Germinal center (tissue), 1 donor: Measurements from ENCODE around the gene PAOX.
A peak's percentile ranks its signal among the peaks of the same experiment; 100 is the strongest.
"Not testable (repeated sequence)": the region's sequence is repeated elsewhere in the genome, so short reads cannot be mapped to it uniquely, and the experiment has no call there.

Source experiments
- DNase-seq: peaks from one replicate; pipeline ENCODE4 v3.0.0; 2012; ENCODE audit warnings: mixed read lengths, low spot score

The PAOX gene

DNA sequence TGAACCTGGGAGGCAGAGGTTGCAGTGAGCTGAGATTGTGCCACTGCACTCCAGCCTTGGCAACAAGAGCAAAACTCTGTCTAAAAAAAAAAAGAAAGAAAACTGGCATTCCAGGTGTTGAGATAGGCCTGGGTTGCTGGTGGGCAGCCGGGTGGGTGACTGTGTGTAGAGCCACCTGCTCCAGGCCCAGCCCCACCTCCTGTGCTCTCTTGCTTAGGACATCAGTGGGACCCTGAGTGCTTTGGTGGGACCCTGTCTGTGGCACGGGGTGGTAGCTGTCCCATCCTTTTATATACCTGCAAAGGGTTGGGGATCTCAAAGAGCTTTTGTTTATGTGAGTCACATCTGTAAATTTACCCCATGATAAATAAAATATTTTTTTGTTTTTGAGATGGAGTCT lies 6.2 kb downstream of the PAOX start:
- DNase-seq = no peak

DNA sequence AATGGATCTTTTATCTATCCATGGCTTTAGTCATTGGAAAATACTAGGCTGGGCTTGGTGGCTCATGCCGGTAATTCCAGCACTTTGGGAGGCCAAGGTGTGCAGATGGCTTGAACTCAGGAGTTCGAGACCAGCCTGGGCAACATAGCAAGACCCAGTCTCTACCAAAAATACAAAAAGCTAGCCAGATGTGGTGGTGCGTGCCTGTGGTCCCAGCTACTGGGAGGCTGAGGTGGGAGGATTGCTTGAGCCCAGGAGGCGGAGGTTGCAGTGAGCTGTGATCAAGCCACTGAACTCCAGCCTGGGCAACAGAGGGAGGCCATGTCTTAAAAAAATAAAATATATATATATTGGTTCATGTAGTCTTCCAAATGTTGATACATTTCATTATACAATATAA lies 7.9 kb downstream of the PAOX start:
- DNase-seq = not testable (repeated sequence)

DNA sequence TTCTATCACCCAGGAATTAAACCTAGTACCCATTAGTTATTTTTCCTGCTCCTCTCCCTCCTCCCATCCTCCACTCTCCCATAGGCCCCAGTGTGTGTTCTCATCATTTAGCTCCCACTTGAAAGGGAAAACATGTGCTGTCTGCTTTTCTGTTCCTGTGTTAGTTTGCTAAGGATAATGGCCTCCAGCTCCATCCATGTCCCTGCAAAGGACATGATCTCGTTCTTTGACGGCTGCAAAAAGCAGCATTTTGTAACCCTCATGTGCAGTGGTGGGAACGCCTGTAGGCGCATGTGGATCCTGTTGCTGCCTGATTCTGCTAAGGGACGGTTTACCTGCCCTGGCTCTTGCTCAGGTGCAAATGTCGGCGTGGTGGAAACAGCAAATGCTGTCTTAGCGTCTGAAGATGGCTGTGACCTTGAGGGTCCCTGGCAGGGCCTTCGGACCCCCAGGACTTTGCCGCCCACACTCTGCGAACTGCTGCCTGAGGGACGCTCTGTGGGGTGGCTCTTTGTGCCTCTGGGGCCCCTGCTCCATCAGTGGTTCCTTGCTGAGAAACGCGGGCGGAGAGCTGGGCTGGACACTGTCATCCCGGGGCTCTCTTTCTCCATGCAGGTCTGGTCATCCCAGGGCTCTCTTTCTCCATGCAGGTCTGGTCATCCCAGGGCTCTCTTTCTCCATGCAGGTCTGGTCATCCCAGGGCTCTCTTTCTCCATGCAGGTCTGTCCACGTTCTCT lies 9.3 kb downstream of the PAOX start:
- no peak for DNase-seq

DNA sequence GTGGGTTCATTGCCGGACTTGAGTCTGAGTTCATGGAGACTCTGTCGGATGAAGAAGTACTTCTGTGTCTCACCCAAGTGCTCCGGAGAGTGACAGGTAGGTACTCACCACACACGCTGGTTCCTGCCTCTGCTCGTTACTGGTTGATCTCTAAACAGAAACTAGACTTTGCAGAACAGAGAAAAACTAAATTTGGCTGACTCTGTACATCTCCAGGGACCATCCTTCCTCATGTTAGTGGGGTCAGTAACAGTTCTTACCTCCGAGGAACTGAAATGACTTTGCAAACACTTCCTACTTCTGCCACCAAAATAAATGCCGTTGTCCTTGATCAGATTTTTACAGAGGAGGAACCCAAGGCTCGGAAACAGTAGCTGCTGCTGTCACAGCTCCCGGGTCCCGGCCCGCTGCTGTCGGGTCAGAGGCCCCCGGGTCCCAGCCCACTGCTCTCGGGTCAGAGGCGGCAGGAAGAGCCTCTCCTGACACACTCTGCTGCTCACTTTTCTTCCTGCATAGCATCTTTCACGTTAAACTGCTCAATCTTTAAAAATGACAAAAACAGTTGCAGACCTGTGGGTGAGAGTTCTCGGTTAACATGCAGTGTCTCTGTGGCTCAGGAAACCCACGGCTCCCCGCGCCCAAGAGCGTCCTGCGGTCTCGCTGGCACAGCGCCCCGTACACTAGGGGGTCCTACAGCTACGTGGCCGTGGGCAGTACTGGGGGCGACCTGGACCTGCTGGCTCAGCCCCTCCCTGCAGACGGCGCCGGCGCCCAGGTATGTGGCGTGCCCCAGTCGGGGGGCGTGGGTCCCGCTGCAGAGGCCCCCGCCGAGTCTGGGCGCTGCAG lies 10.1 kb downstream of the PAOX start:
- DNase-seq = peak; percentile 85

DNA sequence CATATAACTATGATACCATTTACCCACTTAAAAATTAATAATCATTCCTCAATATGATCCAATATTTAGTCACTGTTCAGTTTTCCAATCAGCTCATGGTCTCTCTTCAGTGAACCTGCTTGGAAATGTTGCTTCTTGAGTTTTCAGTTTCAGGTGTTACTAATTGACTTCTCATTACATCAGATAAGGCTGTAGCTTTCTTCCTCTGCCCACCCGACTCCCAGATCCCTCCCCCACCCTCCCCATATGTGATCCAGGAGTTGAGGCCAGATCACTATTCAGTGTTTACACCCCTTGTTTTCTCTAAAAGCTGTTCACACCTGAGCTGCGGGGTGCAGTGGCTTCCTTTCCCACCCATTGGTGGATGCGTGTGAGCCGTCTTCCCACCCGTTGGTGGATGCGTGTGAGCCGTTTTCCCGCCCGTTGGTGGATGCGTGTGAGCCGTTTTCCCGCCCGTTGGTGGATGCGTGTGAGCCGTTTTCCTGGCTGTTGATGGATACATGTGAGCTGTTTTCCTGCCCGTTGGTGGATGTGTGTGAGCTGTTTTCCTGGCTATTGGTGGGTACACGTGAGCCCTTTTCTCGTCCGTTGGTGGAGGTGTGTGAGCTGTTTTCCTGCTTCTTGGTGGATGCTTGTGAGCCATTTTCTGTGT lies 11.7 kb downstream of the PAOX start:
- DNase-seq = peak; percentile 11

DNA sequence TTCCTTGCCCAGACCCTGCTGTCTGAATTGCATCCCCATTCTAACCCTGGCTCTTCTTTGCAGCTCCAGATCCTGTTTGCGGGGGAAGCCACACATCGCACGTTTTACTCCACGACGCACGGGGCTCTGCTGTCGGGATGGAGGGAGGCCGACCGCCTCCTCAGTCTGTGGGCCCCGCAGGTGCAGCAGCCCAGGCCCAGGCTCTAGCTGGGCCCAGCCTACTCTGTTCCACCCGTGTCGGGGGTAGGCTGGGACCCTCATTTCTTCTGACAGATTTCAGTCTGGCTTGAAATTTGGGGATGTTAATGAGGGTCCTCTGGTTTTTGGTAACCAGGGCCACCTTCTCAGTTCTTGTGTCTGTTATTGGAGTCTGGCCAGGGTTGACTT lies 12.2 kb downstream of the PAOX start:
- no peak for DNase-seq

DNA sequence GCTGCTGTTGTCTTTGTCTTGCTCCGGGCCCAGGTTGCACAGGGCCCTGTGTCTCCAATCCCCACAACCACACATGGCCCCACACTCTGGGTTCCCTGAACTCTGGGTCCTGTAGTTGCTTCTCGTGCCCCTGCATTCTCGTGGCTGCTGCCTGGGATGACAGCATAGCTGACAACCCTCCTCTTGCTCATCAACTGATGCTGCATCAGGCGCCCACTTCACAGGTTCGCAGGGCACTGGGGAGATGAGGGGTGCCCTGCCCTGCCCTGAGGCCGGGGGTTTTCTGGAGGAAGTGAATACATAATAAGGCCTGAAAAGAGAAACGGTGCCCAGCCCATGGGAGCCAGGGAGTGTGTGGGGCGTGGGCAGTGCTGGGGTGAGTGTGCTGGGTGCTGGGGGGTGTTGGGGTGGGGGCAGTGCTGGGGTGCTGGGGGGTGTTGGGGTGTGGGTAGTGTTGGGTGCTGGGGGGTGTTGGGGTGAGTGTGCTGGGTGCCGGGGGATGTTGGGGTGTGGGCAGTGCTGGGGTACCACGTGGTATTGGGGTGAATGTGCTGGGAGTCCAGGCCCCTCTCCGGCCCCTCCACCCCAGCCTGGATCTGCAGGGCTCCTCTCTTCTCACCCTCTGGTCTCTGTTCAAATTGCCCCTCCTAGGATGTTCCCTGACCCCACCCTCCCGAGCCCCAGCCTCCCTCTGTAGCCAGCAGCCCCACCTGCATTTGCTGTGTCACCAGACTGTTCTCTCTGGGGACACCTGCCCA lies 12.9 kb downstream of the PAOX start:
- DNase-seq = peak; percentile 35

DNA sequence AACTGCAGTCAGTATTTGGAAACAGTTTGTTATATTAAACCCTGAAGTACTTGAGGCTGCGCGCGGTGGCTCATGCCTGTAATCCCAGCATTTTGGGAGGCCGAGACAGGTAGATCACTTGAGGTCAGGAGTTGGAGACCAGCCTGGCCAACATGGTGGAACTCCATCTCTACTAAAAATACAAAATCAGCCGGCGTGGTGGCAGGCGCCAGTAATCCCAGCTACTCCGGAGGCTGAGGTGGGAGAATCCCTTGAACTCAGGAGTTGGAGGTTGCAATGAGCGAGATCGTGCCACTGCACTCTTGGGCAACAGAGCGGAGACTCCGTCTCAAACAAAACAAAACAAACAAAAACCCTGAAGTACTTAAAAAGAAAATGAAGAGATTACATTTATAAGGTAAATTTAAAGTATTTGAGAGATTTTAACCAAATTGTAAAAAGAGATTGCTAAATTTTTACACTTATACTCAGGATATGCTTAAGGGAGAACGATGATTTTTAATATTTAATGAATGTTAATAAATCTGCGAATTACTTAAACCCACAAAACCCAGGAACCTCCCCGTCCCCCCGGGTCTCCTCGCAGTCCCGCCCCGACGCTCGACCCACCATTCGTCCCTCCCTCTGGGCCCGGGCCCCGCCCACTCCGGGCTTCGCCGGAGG lies 14.5 kb downstream of the PAOX start:
- DNase-seq = no peak

DNA sequence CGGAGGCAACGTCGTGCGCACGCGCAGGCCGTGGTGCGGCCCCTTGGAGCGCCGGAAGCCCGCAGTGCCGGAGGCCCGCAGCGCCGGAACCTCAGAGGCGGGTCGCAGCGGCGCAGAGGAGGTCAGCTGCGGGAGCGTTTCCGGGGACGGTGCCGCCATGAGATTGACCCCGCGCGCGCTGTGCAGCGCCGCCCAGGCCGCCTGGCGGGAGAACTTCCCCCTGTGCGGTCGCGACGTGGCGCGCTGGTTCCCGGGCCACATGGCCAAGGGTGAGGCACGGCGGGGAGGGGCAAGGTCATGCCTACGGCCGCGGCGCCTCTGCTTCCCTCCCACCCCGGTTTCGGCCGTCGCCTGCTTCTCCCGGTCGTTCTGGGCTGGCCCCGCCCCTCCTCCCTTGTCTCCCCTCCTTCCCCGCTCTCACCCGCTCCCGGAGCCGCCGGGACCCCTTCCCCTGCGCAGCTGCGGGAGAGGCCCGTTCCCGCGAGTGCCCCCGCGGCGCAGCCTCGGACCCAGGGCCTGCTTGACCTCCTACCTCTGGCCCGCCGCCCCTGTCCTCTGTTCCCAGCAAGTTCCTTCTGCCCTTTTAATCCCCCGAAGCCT lies 15.1 kb downstream of the PAOX start, which contains the start of gene MTG1:
TSS of gene MTG1 (plus strand) at position 94 of the 600 bp plus-strand sequence. CDS start at position 158, 64 bp downstream.
- DNase-seq = peak; percentile 96

DNA sequence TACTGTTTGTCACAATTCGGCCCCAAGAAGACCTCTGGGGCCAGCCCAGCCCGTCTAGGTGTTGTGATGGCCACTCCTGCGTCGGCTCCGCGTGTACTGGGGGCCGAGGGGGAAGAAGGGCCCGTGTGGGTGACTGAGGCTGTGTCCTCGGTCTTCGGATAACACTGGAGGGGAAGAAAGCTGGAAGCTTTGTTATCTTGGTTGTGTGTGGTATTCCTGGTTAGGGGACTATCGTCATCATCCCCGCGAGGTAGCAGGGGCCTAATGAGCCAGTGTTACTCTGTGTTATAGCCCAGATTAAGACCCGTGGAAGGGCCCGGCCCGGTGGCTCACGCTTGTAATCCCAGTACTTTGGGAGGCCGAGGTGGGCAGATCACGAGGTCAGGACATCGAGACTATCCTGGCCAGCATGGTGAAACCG lies 15.7 kb downstream of the PAOX start:
- no peak for DNase-seq

DNA sequence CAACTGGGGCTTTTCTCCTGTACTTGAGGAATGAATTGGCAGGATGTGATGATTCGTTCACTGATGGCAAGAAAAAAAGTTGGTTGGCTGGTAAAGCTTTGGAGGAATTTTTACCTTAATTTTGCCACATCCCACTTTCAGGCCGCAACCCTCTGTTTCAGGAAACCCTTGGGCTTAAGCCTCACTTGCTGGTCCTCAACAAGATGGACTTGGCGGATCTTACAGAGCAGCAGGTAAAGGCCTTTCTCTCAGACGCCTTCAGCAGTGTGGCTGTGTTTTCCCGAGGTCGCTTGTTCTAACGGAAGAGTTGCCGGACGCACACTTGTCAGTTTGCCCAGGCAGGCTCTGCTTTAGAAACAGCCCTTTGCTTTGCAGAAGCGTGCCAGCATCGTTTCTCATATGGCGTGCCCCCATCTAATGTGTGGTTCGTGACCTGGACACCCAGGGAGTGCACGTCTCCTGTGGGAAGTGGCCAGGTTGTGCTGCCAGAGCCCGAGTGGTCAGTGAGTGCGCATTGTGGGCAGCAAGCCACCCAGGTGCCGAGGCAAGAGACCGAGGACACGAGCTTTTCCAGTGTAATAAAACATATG lies 17.1 kb downstream of the PAOX start:
- DNase-seq = no peak

DNA sequence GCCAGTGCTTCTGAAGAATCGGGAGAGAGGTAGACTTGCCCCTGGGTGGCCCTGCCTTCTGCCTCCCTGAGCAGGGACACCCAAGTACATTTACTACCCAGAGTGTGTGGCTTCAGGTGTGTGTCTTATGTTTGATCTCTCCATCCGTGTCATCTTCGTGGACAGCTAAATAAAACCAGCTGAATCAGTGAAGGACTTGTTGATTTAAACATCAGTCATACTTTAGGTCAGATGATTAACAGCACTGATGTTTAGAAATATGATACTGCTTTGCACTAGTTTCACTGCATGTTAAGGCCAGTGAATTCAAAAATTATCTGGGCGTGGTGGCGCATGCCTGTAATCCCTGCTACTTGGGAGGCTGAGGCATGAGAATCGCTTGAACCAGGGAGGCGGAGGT lies 18.9 kb downstream of the PAOX start:
- no peak for DNase-seq

DNA sequence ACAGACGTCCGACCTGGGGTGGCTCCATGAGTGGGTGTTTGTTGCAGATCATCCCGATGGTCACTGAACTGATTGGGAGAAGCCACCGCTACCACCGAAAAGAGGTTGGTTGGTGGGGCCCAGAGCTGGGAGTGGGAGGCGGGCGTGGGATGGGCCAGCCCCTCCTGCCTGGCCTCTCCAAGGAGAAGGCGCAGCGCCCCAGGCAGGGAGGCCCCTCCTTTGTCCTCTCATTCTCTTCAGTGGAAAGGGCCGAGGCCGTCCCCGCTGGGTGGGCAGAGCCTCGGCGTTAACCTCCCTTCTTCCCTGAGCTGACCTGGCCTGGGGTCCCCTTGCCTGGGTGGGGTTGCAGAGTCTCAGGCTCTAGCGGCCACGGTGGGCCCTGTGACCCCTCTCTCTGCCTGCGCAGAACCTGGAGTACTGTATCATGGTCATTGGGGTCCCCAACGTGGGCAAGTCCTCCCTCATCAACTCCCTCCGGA lies 20.1 kb downstream of the PAOX start:
- no peak for DNase-seq

DNA sequence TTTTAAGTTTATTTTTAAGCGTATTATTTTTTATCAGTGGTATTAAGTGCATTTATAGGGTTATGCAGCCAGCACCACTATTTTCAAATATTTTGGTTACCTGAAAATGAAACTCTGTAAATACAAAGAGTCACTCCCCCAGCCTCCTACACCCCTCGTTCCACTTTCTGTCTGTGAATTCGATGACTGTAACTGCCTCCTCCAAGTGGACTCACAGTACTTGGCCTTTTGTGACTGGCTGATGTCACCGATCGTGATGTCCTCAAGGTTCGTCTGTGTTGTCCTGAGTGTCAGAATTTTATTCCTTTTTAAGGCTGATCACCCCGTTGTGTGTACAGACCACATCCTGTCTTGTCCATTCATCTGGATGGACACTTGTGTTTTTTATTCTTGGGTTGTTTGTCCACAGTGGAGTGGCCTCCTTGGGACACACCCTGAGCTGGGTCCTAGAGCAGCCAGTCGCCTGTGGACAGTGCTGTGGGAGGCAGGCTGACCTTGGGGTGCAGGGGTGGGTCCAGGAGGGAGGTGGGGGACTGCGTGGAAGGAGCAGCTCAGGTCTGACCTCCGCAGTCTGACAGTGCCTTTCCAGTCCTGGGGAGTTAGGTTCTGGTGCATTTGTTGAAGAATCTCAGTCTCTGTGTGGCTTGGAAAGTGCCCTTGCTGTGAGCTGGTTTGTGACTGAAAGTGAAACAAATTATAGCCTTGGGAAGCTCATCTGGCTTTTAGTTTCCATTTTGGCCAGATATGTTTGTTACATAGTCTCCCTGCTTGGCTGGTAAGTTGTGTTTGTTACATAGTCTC lies 21.8 kb downstream of the PAOX start:
- DNase-seq = no peak

DNA sequence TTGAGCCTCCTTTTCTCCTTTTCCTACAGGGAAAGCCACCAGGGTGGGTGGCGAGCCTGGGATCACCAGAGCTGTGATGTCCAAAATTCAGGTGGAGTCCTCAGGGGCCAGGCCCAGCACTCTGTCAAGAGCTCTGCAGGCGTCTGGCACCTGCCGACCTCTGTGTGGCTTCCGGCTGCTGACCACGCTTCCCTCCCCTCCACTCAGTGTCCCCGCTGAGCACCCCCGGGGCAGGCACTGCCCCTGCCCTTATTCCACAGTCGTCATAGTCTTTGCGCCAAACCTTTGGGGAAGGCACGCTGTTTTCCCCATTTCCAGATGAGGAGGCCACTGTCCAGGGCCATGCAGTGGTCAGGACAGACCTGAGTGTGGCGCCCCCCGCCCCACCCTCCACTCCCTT lies 22.4 kb downstream of the PAOX start:
- DNase-seq = no peak

DNA sequence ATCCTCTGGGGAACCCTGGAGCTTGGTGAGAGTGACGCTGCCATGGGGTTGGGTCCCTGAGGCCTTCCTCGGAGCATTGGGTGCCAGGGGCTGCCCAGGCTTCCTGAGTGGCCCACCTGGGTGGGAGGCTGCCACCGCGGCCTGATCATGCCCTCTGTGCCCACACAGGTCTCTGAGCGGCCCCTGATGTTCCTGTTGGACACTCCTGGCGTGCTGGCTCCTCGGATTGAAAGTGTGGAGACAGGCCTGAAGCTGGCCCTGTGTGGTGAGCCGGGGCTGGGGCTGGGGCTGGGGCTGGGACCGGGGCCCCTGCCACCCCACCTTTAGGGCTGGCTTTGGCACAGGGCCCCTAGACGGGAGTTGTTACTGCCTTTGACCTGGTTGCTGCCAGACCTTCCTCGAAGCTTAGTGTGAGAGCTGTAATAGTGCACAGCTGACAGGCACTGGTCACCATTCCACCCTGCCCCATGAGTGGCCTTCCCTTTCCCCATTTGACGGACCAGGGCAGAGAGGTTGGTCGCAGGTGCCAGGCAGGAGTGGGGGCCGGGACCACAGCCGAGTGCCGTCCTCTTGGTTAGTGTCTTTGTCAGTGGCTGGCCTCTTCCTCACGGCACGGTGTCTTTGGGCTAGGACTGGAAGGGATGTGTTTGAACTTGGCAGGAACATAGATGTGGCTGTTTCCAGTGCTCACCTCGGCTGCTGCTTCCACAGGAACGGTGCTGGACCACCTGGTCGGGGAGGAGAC lies 23.1 kb downstream of the PAOX start:
- no peak for DNase-seq

DNA sequence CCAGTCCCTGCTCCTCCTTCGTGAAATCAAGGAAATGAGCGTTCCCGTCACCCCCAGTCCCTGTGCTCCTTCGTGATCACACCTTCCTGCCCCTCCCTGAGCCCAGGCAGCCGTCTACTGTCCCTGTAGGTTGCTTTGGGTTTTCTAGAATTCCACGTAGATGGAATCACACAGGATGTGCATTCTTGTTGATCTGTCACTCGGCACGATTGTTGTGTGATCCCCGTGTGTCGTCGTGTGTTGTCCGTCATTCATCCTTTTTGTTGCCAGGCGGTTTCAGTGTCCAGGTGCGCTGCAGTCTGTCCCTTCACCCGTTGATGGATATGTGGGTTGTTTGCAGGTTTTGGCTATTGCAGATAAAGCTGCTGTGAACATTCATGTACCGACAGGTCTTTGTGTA lies 24.3 kb downstream of the PAOX start:
- no peak for DNase-seq

DNA sequence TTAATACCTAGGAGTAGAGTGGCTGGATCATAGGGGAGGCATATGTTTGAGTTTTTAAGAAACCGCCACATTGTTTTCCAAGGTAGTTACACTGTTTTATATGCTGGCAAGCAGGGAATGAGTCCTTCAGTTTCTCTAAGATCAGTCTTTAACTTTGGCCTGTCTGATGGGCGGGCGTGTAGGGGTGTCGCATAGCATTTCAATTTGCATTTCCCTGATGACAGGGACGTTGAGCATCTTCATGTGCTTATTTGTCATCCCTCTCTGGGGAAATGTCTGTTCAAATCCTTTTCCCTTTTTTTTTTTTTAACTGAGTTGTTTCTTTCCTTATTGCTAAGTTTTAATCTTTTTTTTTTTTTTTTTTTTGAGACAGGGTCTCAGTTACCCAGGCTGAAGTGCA lies 24.7 kb downstream of the PAOX start:
- DNase-seq = no peak

DNA sequence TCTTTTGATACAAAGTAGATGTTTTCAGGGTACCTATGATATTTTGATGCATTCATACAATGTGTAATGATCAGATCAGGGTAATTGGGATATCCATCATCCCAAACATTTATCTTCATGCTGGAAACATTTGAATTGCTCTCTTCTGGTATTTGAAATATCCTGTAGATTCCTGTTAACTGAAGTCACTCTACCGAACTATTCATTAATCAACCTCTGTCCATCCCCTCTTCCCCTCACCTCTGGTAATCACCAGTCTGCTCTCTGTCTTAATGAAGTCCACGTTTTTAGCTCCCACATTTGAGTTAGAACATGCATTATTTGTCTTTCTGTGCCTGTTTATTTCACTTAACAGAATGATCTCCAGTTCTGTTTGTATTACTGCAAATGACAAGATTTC lies 26.2 kb downstream of the PAOX start:
- DNase-seq = no peak
